D721Med (cell line): ENCODE measurements around the gene SLC13A4.
"Not testable (repeated sequence)": the region's sequence is repeated elsewhere in the genome, so short reads cannot be mapped to it uniquely, and the experiment has no call there.

Source experiments
- DNase-seq: peaks from one replicate; pipeline ENCODE4 v3.0.0; 2011; ENCODE audit warnings: low spot score; ENCODE audit not compliant: insufficient read length
- FAIRE-seq: peaks from 2 replicates; lab custom pipeline; 2011; peaks lifted over from hg19 to GRCh38; lab: Jason Lieb, UNC
- TF ChIP-seq, protein P1 (sequence below): IDR thresholded peaks from 2 replicates; pipeline ENCODE4 v1.5.1; 2012; ENCODE audit warnings: mild to moderate bottlenecking, control low read depth; ENCODE audit not compliant: insufficient read depth; ENCODE audit errors: missing control alignments

SLC13A4 gene

DNA sequence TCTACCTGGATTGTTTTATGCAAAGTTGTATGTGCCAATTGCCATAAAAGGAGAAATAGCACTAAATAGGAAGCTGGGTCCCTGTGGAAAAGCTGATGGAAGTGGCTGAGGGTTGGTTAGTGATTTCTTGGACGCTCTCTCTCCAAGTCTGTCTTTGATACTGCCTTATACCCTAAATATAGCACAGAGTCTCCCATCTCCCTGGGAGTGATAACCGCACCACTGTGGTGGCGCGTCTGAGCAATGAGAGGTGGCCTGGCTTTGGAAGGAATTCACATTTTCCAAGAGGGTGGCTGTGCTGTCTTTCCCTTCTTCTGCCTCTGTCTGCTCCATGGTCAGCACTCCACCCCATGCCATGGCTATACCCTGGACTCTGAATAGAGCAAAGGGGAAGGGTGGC lies 34.4 kb downstream of the SLC13A4 start:
- DNase-seq (no peak), FAIRE-seq (no peak)

DNA sequence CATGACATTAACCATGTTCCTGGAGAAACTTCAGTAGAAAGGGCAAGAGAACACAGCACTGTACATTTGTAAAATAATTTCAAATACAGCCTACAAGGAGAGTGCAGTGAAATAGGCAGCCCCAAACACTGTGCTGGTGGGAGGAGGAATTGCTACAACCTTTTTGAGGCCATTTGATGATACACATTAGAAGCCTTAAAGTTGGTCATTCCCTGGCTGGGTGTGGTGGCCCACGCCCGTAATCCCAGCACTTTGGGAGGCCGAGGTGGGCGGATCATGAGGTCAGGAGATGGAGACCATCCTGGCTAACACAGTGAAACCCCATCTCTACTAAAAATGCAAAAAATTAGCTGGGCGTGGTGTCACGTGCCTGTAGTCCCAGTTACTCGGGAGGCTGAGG lies 35.4 kb downstream of the SLC13A4 start:
- not testable (repeated sequence) for DNase-seq, FAIRE-seq

More for the DNA sequence above, 34.4 kb downstream of the SLC13A4 start:
- TF ChIP-seq, protein P1, sequence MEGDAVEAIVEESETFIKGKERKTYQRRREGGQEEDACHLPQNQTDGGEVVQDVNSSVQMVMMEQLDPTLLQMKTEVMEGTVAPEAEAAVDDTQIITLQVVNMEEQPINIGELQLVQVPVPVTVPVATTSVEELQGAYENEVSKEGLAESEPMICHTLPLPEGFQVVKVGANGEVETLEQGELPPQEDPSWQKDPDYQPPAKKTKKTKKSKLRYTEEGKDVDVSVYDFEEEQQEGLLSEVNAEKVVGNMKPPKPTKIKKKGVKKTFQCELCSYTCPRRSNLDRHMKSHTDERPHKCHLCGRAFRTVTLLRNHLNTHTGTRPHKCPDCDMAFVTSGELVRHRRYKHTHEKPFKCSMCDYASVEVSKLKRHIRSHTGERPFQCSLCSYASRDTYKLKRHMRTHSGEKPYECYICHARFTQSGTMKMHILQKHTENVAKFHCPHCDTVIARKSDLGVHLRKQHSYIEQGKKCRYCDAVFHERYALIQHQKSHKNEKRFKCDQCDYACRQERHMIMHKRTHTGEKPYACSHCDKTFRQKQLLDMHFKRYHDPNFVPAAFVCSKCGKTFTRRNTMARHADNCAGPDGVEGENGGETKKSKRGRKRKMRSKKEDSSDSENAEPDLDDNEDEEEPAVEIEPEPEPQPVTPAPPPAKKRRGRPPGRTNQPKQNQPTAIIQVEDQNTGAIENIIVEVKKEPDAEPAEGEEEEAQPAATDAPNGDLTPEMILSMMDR, result no peak

DNA sequence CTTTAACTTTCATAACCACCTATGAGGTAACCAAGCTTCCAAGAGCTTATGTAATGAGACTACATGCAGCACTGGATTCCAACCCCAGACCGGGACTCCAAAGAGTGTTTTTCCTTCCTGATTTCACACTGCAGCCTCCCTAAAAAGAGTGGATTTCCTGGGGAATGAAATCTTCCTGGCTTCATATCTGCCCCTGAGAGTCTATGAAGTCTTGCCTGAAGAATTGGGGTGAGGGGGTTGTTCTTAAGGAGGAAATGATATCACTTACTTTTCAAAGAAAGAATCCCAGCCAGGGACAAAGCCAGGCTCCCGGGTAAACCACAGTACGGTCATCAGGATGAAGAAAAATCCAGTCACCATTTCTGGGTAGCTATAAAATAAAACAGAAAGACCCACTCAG lies 35.9 kb downstream of the SLC13A4 start:
- FAIRE-seq (no peak), DNase-seq (no peak)
- TF ChIP-seq, protein P1, result no peak

DNA sequence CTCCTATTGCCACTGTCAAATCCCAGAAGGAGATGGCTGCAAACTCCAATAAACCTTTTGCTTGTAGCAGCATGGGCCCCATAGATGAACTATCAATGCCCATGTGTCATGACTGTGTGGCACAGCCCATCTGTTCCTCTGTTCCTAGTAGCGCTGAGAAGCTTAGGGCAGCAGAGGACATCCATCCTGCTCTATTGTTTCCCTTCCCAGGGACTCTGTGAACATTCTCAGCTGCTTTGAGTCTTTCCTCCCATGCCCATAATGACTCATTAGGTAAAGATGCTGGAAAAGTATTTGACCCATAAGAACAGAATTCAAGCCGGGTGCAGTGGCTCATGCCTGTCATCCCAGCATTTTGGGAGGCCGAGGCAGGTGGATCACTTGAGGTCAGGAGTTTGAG lies 37.4 kb downstream of the SLC13A4 start:
- TF ChIP-seq, protein P1, result no peak
- FAIRE-seq, result no peak
- no peak for DNase-seq

DNA sequence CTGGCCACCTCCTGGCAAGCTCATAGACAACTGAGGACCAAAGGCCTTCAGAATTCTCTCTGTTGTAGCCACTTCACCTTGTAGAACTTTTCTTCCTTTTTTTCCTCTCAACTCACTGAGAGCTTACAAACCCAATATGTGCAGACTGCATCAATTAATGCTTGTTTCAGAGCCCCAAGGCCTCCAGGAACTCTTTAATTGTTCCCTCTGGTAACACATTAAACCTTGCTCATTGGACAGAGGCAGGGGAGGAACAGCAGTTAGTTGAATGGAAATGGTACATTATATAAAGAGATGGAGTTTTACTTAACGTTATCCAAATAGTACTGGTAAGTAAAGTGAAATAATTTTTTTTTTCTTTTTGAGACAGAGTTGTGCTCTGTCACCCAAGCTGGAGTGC lies 40.5 kb downstream of the SLC13A4 start:
- FAIRE-seq (no peak), DNase-seq (no peak)
- TF ChIP-seq, protein P1, result no peak

DNA sequence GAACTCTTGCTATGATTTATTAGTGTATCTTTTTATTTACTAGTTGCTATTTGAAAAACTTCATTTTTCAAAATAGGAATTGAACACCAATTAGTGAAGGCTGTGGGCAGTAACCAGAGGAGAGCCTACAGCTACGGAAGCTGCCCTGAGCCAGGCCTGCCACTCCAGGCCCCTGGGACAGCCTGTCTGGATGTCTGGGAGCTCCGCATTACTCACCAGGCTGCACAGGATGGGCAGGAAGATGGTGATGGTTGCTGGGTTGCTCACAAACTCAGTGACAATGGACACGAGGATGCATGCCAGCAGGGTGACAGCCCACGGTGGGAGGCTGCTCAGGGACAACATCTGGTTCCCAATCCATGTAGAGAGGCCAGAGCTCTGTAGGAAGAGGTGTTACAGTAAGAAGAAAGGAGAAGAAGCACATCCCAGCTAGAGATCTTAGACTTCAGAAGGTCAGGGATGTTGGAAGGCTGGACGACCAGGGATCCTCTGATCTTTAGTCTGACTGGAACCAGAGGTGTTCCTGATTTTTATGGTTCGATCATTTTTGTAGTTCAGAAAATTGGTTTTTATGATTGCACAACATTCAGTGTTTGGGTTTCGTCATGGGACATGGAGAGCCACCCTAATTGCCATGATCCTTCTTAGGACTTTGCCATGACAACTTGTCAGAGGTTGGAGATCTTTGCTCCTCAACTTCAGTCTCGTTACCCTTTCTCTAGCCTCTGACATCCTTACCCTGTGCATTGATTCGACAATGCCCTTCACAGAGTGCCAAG lies 42.5 kb downstream of the SLC13A4 start:
- FAIRE-seq (no peak), DNase-seq (no peak)
- TF ChIP-seq, protein P1, result no peak

DNA sequence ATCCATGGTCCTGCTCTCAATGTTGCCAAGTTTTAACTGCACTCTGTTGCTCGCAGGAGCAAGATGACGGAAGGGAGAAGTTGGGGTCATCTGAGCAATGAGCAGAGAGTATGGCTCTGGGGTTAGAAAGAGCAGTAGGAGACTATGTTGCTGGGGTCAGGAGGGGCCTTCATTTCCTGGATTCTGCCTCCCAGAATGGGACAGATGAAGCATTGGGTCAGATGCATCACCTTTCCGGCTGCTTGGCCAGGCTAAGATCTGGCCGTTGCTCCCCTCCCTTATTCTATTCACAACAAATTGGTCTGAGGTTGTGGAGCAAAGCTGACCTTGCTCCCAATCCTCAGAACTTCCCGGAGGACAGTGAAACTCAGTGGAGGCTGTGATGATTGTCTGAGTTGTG lies 43.3 kb downstream of the SLC13A4 start:
- TF ChIP-seq, protein P1, result no peak
- FAIRE-seq (no peak), DNase-seq (no peak)
